DMS53 treated with DMSO at 0.1 percent for 48 hours (cell line): Measurements from ENCODE around the gene S1PR1.

Source experiments
- DNase-seq: peaks from one replicate; lab custom pipeline; 2025; ENCODE audit not compliant: unreplicated experiment; lab: John Stamatoyannopoulos, UW

Gene S1PR1

DNA sequence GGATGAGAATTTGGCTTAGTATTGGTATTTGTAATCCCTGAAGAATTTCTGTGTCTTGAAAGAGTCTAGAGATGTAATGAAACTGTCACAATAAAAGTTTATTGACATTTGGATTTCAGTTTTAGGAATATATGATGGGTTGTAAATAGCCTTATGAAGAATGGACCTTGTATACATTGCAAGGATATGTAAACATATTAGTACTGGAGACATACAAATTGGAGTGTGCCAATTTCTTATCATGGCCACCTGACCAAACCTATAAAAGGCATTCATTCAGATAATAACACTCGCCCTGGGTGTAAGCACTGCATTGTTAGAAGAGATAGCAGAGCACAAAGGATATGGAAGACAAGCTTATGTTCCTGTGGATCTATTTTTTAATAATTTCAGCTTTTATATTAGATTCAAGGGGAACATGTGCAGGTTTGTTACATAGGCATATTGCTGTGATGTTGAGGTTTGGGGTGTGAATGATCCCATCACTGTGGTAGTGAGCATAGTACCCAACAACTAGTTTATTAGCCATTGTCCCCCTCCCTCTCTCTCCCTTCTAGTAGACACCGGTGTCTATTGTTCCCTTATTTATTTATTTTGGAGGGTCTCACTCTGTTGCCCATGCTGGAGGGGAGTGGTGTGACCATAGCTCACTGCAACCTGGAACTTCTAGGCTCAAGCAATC, 8.6 kb downstream of the S1PR1 start:
- DNase-seq, result no peak

DNA sequence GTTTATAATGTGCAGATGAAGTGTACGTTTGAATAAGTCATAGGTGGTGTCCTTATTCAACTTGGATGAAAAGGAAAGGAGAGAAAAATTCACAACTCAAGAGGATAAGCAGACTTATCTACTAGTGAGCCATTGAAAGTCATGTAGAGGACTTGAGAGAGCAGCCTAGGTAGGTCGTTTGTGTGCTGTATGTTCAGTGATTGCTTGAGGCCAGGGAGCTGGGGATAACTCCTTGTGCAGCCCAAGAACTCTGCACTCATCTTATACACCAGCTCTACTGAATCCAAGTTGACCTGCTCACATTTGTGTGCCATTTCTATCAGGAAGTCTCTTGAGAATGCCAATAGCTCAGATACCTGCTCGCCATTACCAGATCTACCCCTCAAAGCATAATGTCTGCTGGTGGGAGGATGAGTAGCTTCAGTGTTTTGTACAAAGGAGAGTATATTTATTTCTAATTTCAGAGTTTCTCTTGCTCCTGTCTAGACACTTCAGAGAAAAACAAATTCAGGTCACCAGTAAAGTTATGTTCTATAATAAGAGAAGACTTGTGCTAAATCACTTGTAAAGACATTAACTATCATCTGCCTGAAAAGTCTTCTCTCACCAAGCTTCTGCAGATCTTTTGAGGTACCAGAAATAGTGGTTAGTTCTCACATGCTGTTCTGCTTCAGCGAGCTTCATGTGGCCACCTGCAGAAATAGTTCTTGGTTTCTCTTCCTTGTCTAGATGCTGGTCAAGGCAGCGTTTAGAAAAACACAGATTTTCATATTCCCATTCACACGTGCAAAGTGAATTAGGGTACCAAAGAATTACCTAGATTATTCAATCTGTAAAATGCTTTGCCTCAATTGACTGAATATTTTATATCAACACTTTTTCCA, 10.8 kb downstream of the S1PR1 start:
- DNase-seq, result no peak

DNA sequence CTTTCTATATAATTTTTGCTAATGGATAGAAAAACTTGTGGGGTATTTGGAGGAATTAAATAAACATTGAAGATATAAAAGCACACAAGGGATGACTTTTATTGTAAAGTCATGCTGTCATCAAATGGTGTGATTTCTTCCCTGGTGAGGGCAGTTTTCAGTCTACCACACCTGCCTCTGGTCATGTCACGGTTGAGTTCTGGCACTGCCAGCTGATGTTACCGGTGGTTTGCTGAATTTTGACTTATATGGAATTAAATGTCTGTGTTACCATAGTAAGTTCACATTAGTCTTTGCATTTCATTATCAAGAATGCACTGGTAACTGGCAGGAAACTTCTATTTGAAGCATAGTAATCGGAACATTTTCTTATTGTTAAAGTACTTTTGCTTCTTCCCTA, 13.4 kb downstream of the S1PR1 start:
- no peak for DNase-seq

DNA sequence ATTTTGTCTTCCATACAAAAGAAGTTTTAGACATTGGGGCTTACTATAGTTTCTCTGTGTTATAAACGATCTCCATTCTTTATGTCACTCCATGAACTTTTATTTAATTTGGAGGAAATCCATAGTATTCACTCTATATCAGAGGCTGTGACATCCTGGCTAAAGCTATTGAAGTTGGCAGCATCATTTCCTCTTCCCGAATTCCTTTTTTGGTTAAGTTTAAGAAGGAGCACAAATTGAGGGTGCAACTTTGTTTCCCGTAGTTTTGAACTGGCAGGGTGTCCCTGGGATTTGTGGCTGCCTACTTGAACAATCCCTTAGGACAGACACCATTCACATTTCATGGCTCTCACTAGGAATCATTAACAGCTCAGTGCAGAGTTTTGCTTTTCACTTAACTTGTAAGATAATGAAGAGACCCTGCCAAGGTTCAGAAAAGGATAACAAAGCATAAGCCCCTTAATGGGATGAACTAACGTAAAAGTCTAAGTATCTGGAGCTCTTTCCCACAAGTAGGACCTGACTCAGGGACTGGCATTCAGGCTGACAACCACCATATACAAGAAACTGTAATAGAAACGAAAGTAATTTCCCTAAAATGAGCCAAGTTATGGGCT, 13.9 kb downstream of the S1PR1 start:
- DNase-seq, result no peak

DNA sequence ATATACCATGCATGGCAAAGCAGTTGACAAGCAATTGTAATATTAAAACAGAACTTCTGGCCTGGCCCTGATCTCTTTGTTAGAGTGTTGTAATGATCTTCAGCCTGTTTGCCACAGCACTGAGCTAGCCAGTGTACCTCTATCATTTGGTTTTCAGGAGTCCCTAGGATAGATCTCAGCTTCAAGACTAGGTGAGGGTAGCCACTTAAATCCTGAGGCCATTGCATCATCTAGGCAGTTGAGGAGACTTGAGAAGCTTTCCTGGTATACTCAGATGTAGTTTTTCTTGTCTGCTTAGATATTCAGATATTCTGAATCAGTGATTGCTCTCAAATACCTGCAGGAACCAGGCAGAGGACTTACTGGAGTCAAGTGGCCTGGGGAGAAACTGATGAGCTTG, 14.7 kb downstream of the S1PR1 start:
- no peak for DNase-seq

DNA sequence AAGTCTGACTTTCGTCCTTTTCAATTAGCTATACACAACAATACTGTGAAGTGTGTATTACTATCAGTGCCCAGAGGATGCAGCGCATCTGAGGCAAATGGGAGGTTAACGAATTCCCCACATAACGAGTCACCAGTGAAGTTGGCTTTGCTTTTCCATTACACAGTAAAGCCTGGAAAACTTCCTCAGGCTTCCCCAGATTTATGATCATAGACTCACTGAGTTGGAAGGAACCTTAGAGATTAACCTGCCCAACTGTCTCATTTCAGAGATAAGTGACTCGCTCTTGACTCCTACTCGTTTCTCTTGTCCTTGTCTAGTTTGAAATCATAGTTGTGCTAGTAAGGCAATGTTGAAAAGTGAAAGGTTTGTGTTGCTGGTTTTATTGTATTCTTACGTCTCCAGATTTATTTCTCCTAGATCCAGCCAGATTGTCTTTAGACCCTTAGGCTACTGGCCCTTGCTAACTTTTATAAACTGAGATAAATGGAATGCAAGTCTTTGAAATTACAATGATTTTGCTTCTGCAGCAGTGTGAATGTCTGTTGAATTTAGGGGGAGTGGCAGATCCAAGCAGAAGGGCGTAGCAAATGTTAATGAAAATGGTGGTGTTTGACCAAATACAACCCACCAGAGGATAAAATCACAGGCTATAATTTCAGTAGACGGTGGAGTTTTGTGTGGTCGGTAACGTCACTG, 17.3 kb downstream of the S1PR1 start:
- DNase-seq, result no peak

DNA sequence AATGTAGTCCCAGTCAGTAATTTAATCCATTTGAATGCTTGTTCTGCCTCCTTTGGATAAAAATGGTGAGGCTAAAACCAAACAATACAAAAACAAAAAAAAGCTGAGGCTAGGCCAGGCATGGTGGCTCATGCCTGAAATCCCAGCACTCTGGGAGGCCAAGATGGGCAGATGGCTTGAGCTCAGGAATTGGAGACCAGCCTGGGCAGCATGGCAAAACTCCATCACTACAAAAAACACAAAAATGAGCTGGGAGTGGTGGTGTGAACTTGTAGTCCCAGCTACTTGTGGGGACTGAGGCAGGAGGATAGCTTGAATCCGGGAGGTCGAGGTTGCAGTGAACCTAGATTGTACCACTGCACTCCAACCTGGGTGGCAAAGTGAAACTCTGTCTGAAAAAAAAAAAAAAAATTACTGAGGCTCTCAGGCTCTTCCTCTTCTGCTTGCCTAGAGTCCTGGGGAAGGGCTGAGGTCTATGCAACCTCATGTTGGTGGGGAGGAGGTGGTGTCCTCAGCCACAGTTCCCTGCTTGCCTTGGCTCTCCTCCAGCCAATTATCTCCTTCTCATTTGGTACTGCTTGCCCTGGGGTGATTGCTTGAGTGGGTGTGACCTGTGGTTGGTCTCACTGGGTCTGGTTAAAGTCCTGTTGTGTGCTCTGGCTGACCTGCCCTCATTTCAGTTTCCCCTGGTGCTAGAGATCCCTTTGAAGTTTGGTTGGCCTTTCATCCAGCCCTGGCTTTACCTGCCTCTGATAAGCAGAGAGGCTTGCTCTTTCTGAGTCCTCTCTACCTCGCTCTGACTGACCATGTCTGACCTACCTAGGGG, 20.9 kb downstream of the S1PR1 start:
- no peak for DNase-seq

DNA sequence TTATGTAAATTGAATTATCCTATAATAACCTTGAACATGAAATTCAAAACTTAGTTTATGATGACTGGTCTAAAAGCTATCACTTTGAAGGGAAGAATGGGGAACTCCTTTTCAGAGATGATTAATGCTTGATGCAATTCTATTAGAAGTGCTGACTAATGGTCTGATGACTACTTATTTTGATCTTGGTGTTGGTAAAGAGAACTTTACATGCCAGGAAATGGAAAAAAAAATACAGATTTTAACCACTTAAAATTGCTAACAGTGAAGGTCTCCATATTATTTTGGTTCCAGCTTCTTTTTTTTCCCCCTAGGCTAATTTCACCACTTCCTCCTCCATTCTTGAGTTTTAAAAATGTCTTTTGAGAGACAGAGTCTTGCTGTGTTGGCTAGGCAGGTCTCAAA, 22.9 kb downstream of the S1PR1 start:
- DNase-seq, result no peak

DNA sequence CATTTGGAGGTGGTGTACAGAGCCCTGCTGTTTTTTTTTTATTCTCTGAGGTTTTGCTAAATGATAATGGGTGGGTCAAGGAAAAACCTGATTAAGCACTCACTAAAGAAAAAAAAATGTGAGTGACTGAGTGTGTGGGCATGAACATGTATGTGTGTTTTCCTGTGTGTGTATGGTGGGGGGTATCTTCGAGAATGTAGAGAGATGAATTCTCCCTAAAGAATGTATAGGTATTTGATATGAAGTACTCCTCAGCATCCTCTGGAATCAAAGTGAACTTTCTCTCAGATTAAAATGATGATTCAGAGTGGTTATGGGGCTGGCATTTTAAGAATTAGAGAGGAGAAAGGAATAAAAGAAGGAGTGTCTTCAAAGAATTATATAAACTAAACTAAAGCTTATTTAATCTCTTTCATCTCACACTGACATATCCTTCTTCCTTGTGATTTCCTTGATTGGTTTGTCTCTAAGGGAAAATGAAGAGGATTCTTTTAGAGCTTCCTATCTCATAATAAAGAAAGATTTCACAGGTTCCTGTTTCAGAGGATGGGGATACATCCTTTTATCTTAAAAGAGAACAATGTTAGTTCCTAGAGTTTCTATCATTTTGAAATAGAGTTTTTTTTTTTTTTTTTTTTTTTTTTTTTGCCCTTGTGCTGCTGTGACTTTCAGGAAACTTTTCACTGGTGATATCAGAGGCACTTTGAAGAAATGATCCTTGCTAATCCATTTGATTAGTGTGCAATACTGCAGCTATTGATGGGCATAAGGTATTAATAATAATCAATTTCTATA, 23.9 kb downstream of the S1PR1 start:
- DNase-seq, result no peak

DNA sequence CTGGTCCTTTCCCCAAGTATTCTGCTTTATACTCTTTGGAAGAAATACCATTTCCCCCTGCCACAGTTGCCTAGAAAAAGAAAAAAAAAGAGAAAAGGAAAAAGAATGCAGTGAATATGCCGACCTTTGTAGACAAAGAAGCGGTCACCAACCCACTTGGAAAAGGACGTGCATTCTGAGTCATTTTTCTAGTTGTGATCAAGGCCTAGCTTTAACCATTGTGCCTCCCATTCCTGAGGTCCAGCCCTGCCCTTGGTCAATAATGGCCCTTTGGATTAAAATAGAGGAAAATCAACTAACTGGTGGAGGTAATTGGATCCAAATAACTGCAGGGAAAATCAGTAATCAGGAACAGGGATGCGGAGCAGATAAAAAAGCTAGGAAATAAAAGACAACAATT, 24.8 kb downstream of the S1PR1 start:
- DNase-seq, result no peak

DNA sequence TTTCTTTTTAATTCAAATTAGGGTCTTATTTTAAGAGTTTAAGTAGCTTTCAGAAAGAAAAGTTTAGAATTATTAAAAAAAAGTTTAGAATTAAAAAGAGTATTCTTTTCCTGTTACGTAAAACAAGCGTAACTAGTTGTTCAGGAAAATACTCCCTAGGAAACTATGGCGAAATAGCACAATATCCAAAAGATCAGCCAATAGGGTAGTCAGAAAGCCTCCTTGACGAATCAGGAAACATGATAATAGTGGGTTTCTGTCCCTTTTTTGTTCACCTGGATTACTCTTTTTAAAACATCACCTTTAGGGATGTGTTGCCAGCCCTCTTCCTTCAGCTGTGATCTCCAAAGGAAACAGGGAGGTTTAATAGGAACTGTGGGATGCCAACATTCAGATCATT, 25.2 kb downstream of the S1PR1 start:
- DNase-seq, result no peak

DNA sequence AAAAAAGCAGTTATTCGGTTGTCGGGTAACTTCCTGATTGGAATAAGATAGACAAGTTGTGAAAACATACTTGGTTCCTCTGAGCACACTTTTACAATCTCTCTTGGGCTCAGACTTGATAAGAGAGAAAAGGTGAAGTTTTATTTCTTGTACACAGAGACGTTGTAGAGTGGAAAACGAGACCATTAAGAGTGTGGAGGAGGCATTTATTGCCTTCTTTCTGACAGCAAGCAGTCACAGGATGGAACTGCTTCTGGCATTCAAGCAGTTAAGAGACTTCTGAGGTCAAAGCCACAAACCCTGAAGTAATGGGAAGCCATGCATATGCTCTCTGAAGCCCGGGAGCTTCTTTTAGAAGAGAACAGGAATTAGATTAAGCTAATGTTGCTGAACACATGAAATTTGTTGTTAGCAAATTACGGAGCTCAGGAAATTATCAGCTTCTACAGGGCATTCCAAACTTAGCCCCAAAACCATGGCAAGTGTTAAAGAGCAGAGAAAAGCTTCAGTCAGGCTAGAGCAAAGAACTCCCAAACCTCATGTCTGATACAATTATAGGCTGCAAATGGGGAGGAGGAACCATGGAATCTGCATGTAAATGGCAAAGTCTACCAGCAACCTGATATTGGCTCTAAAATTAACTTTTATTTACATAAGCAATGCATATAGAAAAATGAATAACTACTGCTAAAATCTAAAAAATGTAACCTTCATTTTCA, 26.0 kb downstream of the S1PR1 start:
- DNase-seq, result no peak

DNA sequence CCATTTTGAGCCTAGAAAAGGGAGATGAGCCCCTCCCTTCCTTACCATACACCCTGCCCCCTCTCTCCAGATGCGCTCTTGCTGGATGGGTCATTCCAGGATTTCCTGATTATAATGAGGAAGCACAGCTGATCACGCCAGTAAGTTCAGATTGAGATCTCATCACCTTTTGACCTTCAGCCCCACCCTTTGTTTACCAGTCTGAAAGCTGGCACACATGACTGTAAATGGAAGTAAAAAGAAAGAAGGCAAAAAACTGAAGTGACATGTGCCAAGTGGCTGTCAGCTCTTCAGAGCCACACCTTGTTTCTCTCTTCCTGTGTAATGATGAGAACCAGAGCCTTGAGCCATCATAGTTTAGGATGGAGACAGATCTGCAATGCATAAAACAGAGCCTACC, 27.9 kb downstream of the S1PR1 start:
- no peak for DNase-seq

DNA sequence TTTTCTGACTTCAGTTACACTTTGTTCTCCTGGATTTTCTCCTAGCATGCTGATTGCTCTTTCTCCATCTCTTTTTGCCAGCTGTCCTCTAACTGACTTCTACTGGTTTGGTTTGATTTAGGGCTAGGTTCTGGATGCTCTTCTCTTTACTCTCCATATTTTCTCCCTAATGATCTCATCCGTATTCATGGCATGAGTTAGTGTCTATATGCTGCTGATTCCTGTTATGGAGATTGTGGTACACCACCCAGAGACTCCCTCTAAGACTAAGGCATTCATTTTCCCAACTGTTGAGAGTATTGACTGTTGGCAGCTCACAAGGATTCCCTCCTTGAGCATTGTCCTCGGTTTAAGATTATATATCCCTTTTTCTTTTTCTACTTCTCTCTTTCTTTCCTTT, 28.9 kb downstream of the S1PR1 start:
- DNase-seq, result no peak

DNA sequence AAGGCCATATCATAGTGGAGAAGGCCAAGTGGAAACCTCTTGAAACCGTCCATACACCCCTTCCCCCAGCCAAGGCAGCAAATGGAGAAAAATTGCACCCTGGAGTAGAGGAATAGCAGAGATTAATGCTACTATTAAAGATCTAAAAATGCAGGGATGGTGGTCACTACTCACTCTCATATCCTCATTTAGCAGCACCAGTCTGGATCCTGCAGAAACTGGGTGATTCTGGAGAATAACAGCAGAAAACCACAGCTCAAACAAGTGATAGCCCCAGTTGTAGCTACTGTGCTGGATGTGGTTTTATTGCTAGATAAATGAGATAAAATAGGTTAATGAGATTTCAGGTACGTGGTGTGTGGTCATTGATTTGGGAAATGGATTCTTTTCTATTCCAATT, 30.3 kb downstream of the S1PR1 start:
- DNase-seq, result no peak

DNA sequence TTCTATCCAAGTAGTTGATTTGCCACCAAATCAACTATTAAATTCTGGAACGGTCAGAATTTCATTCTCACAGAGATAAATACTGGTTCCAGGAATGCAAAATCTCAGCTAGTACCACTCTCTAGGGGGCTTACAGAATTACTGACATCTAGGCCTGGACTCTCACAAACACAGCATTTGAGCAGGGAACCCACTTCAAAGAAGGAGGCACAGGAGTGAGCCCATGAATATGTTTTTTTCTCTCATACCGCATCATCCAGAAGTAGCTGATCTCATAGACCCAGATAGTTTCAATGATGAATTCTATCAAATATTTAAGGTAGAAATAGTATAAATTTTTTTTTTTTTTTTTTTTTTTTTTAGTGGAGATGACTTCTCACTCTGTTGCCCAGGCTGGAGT, 32.1 kb downstream of the S1PR1 start:
- no peak for DNase-seq

DNA sequence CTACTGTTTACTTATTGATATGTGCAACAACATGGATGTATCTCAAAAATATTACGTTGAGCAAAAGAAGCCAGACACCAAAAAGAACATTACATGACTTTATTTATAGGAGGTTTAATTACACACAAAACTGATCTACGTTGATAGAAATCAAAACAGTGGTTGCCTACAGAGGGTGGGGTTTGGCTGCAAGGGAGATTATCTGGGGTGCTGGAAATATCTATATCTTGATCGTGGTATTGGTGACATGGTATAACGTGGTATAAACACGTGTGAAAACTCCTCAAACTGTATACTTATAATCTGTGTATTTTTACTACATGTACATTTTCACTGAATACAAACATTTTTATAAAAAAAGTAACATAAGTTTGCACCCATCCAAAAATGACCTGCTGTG, 38.9 kb downstream of the S1PR1 start:
- DNase-seq, result no peak

DNA sequence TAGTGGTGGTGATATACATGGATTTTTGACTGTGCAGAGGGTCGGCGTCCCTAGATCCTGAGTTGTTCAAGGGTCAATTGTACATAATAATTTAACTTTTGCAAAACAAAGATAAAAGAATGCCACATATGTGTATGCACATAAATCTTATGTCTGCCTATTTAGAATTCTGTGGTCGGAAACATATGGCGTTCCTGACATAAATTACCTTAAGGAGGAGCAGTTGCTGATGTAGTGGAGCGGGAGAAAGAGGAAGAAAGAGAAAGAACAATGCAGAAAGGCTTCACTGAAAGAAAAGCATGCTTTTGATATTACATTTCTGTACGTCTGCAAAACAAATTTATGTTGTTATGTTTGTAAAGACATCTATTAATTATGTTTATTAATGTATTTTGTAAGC, 40.0 kb downstream of the S1PR1 start:
- no peak for DNase-seq

DNA sequence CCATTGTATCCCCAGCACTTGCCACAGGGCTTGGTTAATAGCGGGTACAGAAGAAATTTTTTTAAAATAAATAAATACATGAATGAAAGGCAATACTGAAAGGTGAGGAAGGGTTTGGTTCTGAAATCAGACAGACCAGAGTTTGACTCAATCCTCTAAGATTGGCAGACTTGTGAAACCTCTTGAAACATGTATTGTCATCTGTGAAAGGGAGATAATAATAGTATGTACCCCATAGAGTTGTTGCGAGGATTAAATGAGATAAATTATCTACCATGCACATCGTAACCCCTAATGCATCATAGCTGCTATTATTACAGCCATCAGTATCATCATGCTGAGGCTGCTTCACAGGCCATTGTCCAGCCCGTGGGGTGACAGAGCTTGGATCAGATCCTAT, 41.4 kb downstream of the S1PR1 start:
- no peak for DNase-seq
